ENCODE results near the gene GALNT9.

Gene GALNT9

GRCh38 chr12:132375747-132376463, 46.5 kb upstream of the GALNT9 start:
- Histone ChIP-seq H3K4me2 (ENCODE audit: insufficient read depth, low read length, poor library complexity, severe bottlenecking) (no peak overlapping the region), H3K79me1 (ENCODE audit: low read depth, low read length) (no peaks in the 10 kb centered on the region), H2BK15ac (ENCODE audit: low read length) (no peak overlapping the region), H2AFZ (ENCODE audit: low read length) (no peak overlapping the region), H3K14ac (ENCODE audit: low read length) (peak overlapping the region; percentile 72), H2AK5ac (ENCODE audit: low read depth, low read length) (no peak overlapping the region), H3K36me3 (replicated peaks in 1 of 2; ENCODE audit: control insufficient read depth in 2 of 2, insufficient read depth in 2 of 2, low read length in 2 of 2) (no peaks in the 10 kb centered on the region), H3K4me1 (ENCODE audit: control insufficient read depth in 2 of 2, insufficient read depth in 1 of 2, low read depth in 1 of 2, low read length in 2 of 2) (peaks cover 6 to 15% of the 10 kb centered on the region in 2 donors), H2BK120ac (ENCODE audit: low read depth, low read length) (no peak overlapping the region), H3K4me3 (ENCODE audit: low read length in 2 of 2) (peak overlapping the region in 1 of 2 donors; percentile 39), H3K9ac (ENCODE audit: low read depth, low read length, poor library complexity) (no peak overlapping the region), H3K27me3 (ENCODE audit: control insufficient read depth in 3 of 3, insufficient read depth in 3 of 3, low read depth in 1 of 3, low read length in 3 of 3) (peaks cover 18 to 58% (median 54%) of the 10 kb centered on the region in 3 experiments), H3K27ac (replicated peaks; ENCODE audit: low read length) (no peak overlapping the region), H3K23ac (ENCODE audit: low read depth, low read length, poor library complexity) (peak overlapping the region; percentile 92), H3K9me3 (replicated peaks in 1 of 2; ENCODE audit: control insufficient read depth in 2 of 2, insufficient read depth in 1 of 2, low read depth in 1 of 2, low read length in 2 of 2) (peaks cover 3 to 4% of the 10 kb centered on the region in 2 donors), H4K91ac (ENCODE audit: low read depth, low read length, poor library complexity) (no peak overlapping the region), H3K18ac (ENCODE audit: low read length) (peak overlapping the region; percentile 38), H3K4ac (ENCODE audit: low read length) (no peak overlapping the region), H4K8ac (ENCODE audit: low read depth, low read length) (no peak overlapping the region), H2BK5ac (ENCODE audit: low read length) (no peak overlapping the region), H2BK12ac (ENCODE audit: low read length) (no peak overlapping the region)
- WGBS, 2 donors (ENCODE audit: extremely low coverage in 2 of 2, insufficient read length in 2 of 2, insufficient replicate concordance in 1 of 2), result no CpG with 5 or more reads among the region's 22 CpGs
- DNase-seq (ENCODE audit: low spot score), result no peak

- no CpG with 5 or more reads among the region's 28 CpGs for WGBS, 2 donors (ENCODE audit: extremely low coverage in 2 of 2, insufficient read length in 2 of 2, insufficient replicate concordance in 1 of 2)
- no peak for DNase-seq (ENCODE audit: low spot score)
- H3K4ac ChIP-seq (ENCODE audit: low read length), result no peak overlapping the region
- no peak overlapping the region for H2BK15ac ChIP-seq (ENCODE audit: low read length)
- H2AK5ac ChIP-seq (ENCODE audit: low read depth, low read length), result peak overlapping the region; percentile 6
- no peak overlapping the region for H3K14ac ChIP-seq (ENCODE audit: low read length)
- no peak overlapping the region for H3K27ac ChIP-seq (replicated peaks; ENCODE audit: low read length)
- H2AFZ ChIP-seq (ENCODE audit: low read length), result no peak overlapping the region
- H3K18ac ChIP-seq (ENCODE audit: low read length), result no peak overlapping the region
- H3K79me1 ChIP-seq (ENCODE audit: low read depth, low read length), result no peaks in the 10 kb centered on the region
- peaks cover 5 to 6% of the 10 kb centered on the region in 2 donors for H3K9me3 ChIP-seq (replicated peaks in 1 of 2; ENCODE audit: control insufficient read depth in 2 of 2, insufficient read depth in 1 of 2, low read depth in 1 of 2, low read length in 2 of 2)
- no peak overlapping the region for H3K23ac ChIP-seq (ENCODE audit: low read depth, low read length, poor library complexity)
- no peak overlapping the region for H2BK120ac ChIP-seq (ENCODE audit: low read depth, low read length)
- no peak overlapping the region for H4K8ac ChIP-seq (ENCODE audit: low read depth, low read length)
- no peak overlapping the region for H3K4me3 ChIP-seq (ENCODE audit: low read length in 2 of 2)
- no peaks in the 10 kb centered on the region for H3K36me3 ChIP-seq (replicated peaks in 1 of 2; ENCODE audit: control insufficient read depth in 2 of 2, insufficient read depth in 2 of 2, low read length in 2 of 2)
- peaks cover 6 to 15% of the 10 kb centered on the region in 2 donors for H3K4me1 ChIP-seq (ENCODE audit: control insufficient read depth in 2 of 2, insufficient read depth in 1 of 2, low read depth in 1 of 2, low read length in 2 of 2)
- no peak overlapping the region for H2BK12ac ChIP-seq (ENCODE audit: low read length)
- no peak overlapping the region for H2BK5ac ChIP-seq (ENCODE audit: low read length)
- no peak overlapping the region for H3K9ac ChIP-seq (ENCODE audit: low read depth, low read length, poor library complexity)
- no peak overlapping the region for H4K91ac ChIP-seq (ENCODE audit: low read depth, low read length, poor library complexity)
- H3K4me2 ChIP-seq (ENCODE audit: insufficient read depth, low read length, poor library complexity, severe bottlenecking), result no peak overlapping the region
- H3K27me3 ChIP-seq (ENCODE audit: control insufficient read depth in 3 of 3, insufficient read depth in 3 of 3, low read depth in 1 of 3, low read length in 3 of 3), result peaks cover 14 to 54% (median 50%) of the 10 kb centered on the region in 3 experiments
These were observed 45.4 kb upstream of the GALNT9 start for GRCh38 chr12:132374612-132375445.

GRCh38 chr12:132373901-132374611, 44.7 kb upstream of the GALNT9 start:
- Histone ChIP-seq H3K9me3 (replicated peaks in 1 of 2; ENCODE audit: control insufficient read depth in 2 of 2, insufficient read depth in 1 of 2, low read depth in 1 of 2, low read length in 2 of 2) (peaks cover 5 to 6% of the 10 kb centered on the region in 2 donors), H3K9ac (ENCODE audit: low read depth, low read length, poor library complexity) (no peak overlapping the region), H2BK5ac (ENCODE audit: low read length) (no peak overlapping the region), H2BK12ac (ENCODE audit: low read length) (no peak overlapping the region), H4K91ac (ENCODE audit: low read depth, low read length, poor library complexity) (no peak overlapping the region), H2BK15ac (ENCODE audit: low read length) (no peak overlapping the region), H2AFZ (ENCODE audit: low read length) (no peak overlapping the region), H3K4me1 (ENCODE audit: control insufficient read depth in 2 of 2, insufficient read depth in 1 of 2, low read depth in 1 of 2, low read length in 2 of 2) (peaks cover 6 to 15% of the 10 kb centered on the region in 2 donors), H3K4ac (ENCODE audit: low read length) (no peak overlapping the region), H3K18ac (ENCODE audit: low read length) (no peak overlapping the region), H3K36me3 (replicated peaks in 1 of 2; ENCODE audit: control insufficient read depth in 2 of 2, insufficient read depth in 2 of 2, low read length in 2 of 2) (no peaks in the 10 kb centered on the region), H3K27ac (replicated peaks; ENCODE audit: low read length) (no peak overlapping the region), H3K4me2 (ENCODE audit: insufficient read depth, low read length, poor library complexity, severe bottlenecking) (no peak overlapping the region), H3K27me3 (ENCODE audit: control insufficient read depth in 3 of 3, insufficient read depth in 3 of 3, low read depth in 1 of 3, low read length in 3 of 3) (peaks cover 14 to 48% (median 46%) of the 10 kb centered on the region in 3 experiments), H3K79me1 (ENCODE audit: low read depth, low read length) (no peaks in the 10 kb centered on the region), H3K23ac (ENCODE audit: low read depth, low read length, poor library complexity) (no peak overlapping the region), H3K4me3 (ENCODE audit: low read length in 2 of 2) (no peak overlapping the region), H3K14ac (ENCODE audit: low read length) (no peak overlapping the region), H4K8ac (ENCODE audit: low read depth, low read length) (no peak overlapping the region), H2AK5ac (ENCODE audit: low read depth, low read length) (no peak overlapping the region), H2BK120ac (ENCODE audit: low read depth, low read length) (no peak overlapping the region)
- no CpG with 5 or more reads among the region's 28 CpGs for WGBS, 2 donors (ENCODE audit: extremely low coverage in 2 of 2, insufficient read length in 2 of 2, insufficient replicate concordance in 1 of 2)
- DNase-seq (ENCODE audit: low spot score), result peak; percentile 54
